HT1080 (cell line): ENCODE results near the gene SORCS2. TPM values are rescaled to one million over a fixed set of nuclear protein-coding genes. Genes with fewer than 3 reads are reported as not detected.

ENCODE experiments used
- DNase-seq: peaks from one replicate; pipeline ENCODE4 v3.0.0-alpha.2; 2015; ENCODE audit warnings: low read depth
- polyA plus RNA-seq, 2 experiments: library from polyadenylated mRNA; depleted of rRNA; stranded (reverse); fragments of >200 nt; gene quantifications; 2 replicates each; pipeline ENCODE4 v1.2.3, GENCODE V29; 2015
- total RNA-seq: library from RNA; depleted of rRNA; stranded (reverse); fragments of >200 nt; shearing (Covaris generic); gene quantifications from 2 replicates; pipeline ENCODE4 v1.2.3, GENCODE V29; 2014; rRNA removed

Gene SORCS2
- 1.6 and 5.4 TPM in 2 replicates for total RNA-seq
- polyA plus RNA-seq (2015; cell fraction: cytosol; rRNA removed) = 0.02 and 0.11 TPM in 2 replicates
- polyA plus RNA-seq (2015; cell fraction: nucleus; rRNA removed) = 0.22 and 0.26 TPM in 2 replicates

DNA sequence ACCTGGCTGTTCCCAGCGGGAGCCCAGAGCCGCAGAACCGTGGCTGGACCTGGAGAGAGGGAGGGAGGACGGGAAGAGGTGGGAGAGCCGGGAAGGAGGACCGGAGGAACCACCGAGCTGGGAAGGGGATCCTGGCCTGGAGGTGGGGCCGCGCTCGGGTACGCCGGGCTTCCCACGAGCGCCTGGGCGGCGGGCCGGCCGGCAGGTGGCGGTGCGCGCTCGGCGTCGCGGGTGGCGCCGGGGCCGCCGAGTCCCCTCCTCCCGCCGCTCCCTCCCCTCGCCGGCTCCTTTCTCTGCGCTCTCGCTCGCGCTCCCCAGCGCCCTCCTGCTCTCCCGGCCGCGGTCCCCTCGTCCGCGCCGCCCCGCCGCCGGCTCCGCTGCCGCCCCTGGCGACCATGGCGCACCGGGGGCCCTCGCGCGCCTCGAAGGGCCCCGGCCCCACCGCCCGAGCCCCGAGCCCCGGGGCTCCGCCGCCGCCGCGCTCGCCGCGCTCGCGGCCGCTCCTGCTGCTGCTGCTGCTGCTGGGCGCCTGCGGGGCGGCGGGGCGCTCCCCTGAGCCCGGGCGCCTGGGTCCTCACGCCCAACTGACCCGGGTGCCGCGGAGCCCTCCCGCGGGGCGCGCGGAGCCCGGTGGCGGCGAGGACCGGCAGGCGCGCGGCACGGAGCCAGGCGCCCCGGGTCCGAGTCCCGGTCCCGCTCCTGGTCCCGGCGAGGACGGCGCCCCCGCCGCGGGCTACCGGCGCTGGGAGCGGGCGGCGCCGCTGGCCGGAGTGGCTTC, at the start of gene SORCS2:
Gene SORCS2, plus strand, starts transcription at position 287 of the 778 bp plus-strand sequence.
- peak; percentile 49 for DNase-seq

DNA sequence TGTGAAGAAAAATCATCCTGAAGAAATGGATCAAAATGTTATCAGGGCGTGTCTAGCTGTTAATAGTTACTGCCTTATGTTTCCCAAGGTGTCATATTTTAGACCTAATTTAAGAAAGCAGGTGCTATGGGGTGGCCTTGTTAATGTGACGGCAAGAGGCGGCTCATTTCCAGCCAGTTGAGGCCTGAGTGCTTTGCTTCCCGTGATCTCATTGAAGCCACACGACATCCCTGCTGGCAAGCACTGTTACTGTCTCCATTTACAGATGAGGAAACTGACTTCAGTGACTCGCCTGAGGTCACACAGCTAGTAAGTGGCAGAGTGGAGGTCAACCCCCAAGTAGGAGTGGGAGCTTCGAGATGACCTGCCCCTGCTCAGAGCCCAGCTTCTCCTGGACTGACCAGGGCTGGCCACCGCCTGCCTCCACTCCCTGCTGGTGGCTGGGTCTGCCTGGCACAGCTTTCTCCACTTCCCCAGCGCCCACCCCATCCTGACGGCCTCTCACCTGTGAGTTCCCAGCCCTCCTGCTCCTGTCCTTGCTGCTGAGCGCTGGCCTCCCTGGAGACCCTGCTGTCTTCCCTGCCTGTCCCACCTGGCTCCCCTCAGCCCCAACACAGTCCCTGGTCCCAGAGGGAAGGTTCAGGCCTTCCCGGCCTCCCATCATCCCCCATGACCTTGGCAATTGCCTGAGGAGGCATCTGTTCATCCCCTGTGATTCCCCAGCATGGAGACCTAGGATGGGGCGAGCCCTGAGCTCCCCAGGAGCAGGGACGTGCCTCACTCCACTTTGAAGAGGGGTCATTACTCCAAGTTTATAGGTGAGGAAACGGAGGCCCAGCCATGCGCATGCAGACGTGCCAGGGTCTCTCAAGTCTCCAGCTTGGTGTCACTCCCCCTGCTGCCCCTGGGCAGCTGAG, 47.7 kb upstream of the SORCS2 start:
- no peak for DNase-seq

DNA sequence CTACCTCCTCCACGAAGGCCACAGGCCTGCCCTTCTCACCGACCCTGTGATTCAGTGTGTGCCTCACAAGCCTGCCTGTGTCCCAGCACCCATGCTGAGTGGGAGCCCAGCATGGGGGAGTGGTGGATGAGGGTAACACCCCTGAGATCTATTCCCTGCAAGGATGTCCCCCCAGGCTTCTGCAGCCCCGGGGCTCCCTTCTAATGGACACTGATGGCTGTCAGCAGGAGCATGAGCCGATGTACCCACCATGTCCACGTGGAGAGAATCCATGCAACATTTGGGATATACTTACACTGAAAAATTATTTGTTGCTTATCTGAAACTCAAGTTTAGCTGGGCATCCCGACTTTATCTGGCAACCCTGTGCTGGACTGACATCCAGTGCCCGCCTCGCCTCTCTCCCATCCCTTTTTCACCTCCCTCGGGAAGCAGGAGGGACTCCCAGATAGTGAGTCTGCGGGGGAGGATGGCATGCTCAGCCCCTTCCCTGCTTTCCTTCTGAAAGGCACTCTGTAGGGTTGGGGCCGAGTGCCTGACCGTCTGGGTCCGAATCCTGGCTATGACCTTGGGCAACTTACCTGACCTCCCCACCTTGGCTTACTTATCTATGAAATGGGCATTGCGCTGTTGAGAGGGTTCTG, 46.9 kb upstream of the SORCS2 start:
- no peak for DNase-seq

DNA sequence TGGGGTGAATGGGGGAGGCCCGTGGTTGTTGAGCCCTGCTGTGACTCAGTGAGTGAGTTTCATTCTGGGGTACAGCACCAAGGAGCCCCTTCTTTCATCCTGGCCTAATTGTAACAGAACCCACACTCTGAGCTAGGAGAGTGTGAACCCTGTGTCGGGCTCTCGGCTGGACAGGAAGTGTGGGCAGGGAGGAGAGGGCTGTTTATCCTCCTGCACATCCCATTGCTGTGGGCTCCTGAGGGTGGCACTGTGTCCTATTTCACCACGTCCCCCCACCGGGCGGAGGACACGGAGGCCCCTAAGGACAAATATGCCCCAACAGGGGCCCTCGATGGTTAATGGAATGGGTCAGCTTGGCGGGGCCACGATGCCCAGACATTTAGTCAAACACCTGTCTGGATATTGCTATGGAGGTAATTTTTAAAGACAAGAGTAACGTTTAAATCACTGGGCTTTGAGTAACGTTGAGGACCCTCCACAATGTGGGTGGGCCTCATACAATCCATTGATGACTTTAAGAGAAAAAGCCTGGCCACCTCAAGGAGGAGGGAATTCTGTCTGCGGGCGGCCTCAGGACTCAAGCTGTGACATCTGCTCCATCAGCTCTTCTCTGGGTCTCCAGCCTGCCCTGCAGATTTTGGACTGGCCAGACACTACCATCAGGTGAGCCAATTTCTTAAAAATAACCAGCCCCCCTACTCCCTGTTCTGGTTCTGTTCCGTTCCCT, 46.1 kb upstream of the SORCS2 start:
- no peak for DNase-seq

- no peak for DNase-seq
Observed at GRCh38 chr4:7146786-7147115, 45.6 kb upstream of the SORCS2 start.

- DNase-seq = no peak
Observed at GRCh38 chr4:7147261-7147660, 45.1 kb upstream of the SORCS2 start.

DNA sequence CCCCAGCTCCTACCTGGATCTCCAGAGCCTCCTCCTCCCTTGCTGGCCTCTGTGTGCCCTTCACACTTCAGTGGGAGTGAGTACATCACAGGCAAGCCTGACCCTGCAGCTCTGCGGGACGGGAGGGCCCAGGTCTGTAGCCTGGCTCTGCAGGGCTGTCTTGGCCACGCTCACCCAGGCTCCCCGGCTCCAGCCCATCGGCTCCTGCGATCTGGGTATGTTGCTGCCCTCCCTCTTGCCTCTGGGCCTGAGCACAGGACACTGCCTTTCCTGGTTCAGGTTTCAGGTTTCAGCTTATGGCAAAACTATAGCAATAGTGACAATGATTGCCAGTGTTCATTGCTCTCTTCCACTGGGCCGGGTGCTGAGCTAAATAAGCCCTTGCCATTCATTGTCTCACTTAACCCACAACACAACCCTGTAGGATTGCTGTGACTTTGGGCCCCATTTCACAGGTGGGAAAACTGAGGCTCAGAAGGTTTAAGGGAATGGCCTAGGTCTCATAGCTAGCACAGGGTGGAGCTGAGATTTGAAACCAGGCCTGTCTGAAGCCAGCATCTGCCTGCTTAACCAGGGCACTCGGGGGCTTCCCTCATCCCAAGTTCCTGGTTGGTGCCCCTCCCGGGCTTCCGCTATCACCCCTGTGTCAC, 44.6 kb upstream of the SORCS2 start:
- no peak for DNase-seq

DNA sequence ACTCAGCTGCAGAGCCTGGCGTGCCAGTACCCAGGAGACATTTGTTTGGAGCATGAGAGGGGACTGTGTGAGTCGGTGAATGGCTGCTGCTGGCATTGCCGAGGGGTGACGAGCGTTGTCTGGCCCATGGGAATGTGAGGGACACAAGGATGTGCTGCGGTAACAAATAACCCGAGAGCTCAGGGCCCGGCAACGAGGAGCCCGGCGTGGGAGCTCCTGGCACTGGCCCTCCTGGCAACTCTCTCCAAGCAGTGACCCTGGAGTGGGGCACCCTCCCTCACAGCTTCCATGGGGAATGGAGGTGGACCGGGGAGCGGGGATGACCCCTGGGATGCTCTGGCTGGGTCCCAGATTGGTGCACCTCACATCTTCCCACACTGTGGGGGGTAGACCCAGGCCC, 44.0 kb upstream of the SORCS2 start:
- no peak for DNase-seq

DNA sequence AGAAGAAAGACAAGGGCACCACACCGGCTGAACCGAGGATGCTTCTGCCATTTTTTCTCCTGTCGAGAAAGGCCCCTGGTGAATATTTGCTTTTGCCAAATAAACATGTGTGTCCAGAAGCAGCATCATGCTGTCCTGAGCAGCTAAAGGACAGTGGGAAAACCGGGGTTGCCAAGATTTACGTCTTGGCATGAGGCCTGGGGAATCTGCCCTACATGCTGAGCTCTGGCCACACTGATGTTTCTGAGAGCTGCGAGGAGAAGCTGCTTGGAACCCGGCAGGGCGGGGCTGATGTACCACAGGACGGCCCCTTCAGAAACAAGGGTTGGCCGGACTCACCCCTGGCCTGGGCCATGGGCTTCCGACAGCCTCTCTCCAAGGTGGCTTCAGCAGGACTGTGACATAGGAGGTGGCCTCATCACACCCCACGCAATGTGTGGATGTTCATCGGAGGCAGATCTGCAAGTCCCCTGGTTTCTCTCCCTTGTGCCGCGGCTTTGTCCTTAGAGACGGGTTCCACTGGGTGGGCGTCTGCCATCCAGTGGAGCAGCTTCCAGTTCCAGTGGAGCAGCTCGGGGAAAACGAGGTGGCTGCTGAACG, 42.2 kb upstream of the SORCS2 start:
- DNase-seq = no peak

DNA sequence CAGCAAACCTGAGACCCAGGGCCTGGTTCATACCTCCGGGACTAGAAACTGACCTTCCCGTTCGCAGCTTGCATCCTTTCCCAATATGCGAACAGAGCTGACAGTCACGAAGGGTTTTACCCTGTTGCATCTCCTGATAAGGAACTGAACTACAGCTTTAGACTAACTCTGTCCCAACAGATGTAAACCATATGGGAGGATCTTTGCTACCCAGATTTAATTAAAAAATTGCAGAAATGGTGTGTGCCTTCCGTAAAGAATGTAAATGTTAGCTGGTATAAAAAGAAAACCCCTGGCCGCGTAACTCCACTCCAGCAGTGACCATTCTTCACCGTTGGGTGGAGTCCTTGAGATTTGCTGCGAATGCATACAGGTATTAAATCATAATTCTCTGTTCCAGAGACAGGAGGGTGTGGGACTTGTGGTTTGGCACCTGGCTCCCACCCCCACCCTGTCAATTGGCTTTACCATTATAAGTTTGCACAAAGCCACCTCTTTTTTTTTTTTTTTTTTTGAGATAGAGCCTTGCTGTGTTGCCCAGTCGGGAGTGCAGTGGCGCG, 40.6 kb upstream of the SORCS2 start:
- DNase-seq = no peak

GRCh38 chr4:7153711-7154110, 38.6 kb upstream of the SORCS2 start:
- no peak for DNase-seq

DNA sequence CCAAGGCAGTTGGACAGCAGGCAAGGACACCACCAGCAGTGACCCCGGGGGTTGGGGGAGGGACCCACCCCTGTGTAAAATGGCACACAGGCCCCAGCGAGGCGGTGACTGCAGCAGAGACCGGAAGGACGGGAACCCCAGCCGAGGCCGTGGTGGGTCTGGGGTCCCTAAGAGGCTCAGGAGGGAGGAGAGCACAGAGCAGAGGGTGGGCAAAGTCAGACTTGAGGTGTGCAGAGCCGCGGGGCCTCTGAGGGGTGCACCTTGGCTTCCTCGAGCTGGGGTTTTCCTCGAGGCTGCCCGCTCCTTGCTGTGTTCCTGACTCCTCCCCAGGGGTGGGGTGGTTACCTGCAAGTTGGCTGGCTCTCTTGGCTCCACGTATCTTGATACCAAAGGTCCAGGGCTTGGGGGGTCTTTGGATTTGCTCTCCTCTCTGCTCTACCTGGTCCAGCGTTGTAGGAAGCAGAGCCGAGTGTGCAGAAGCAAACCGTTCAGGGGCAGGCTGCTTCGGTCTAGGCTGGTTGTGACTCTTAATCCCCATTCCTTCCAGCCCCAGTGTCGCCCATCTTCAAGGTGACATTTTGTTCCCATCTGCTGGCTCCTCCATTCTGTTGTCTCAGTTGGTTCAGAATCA, 37.9 kb upstream of the SORCS2 start:
- DNase-seq = no peak

GRCh38 chr4:7155590-7156071, 36.7 kb upstream of the SORCS2 start:
- peak; percentile 46 for DNase-seq

DNA sequence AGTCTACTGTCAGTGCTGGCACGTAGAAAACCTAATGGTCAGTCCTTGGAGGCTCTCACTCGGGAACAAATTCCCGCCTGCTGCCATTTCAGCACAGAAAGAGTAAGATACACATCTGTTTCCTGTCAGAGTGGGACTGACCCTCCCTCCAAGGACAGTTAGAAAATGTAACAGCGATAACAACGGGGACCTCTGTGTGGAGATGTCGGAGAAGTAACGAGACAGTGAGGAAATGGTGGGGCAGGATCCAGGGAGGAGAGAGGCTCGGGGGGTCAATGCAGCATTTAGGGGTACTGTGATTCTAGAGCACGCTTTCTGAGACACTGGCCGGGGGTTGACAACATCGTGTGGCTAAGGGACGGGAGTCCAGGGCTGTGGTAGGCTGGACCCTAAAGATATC, 36.0 kb upstream of the SORCS2 start:
- DNase-seq = no peak

DNA sequence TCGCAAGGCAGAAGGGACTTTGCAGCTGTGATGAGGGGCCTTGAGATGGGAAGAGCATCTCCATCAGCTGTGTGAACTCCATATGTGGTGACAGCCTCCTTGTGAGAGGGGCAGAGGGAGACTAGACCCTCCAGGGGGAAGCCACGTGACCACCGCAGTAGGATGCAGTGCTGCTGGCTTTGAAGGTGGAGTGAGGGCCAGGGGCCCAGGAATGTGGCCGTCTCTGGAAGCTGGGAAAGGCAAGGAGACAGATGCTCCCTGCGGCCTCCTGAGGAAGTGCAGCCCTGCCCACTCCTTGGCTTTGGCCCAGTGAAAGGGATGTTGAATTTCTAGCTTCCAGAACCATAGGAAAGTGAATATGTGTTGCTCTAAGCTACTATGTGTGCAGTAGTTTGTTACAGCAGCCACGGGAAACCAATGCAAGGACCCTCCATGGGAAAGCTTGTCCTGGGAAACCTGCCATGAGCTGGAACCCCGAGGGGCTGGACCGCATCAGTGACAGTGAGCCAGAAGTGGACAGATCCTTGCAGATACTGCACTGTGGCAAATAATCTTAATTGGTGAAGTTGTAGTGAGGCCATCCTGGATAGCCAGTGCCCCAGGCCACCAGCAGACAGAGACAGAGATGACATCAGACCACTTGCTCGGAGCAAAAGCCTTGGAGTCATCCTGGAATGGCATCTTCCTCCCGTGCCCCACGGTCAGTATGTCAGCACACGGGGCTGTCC, 35.4 kb upstream of the SORCS2 start:
- DNase-seq = no peak

- no peak for DNase-seq
Observed at GRCh38 chr4:7157666-7158065, 34.7 kb upstream of the SORCS2 start.

DNA sequence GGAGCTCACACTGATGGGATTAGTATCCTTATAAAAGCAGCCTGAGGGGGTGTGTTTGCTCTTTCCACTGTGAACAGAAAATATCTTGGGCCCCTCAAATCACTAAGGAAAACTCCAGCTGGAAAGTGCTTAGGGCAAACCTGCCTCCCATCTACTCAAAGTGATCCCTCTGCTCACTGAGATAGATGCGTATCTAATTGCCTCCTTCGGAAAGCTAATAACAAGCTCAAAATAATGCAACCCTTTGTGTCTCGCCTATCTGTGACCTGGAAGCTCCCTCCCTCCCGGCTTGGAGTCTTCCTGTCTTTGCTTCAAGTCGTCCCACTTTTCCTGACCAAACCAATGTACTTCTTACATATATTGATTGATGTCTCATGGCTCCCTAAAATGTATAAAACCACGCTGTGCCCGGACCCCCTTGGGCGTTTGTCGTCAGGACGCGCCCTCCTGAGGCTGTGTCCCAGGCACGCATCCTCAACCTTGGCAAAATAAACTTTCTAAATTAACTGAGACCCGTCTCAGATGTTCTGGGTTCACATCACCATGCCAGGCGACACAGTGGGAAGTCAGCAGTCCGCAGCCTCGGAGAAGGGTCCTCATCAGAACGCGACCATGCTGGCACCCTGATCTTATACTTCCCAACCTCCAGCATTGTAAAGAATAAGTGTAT, 34.1 kb upstream of the SORCS2 start:
- no peak for DNase-seq

GRCh38 chr4:7158991-7159390, 33.3 kb upstream of the SORCS2 start:
- no peak for DNase-seq
